IPS DF 19.7 (cell line): ENCODE measurements around the gene NSUN2.

Experiments used
- DNase-seq: peaks from one replicate; pipeline ENCODE4 v3.0.0-alpha.2; 2013; ENCODE audit warnings: low read depth, low spot score

Gene NSUN2

DNA sequence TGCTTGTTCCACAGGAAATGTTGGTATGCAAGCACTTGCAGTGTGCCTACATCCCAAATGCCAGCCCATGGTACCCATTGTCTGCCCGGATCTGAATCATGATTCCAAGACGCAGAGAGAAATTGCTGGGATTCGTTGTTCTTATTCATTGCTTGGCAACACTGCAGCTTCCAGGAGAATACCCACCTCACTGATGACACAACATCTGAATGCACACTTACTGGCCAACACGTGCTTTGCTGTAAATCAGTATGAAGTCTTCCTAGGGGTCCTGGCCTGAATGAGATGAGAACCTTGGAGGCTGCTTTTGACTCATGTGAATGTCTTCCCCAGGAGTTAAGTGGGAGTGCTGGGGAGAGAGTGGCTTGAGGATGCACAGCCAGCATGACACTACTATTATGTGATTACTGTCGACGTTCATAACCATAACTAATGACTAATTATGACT, 12.0 kb upstream of the NSUN2 start:
- DNase-seq = no peak

DNA sequence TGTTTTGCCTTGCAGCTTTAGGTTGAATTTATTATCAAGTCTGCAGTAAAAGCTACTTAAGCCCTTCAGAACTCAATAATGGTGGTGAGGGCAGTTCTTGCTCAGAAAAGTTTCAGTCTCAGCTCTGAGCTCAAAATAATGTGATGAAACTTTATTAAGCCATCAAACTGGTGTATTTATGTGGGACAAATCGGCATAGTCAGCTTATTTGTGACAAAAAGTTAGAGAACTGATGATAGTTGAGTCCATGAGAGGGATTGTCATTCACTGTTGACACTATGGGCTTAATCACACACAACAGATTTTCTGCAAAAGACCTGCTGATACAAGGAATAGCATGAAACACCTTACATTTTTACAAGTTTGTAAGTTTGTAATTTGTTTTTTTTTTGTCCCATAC, 9.8 kb upstream of the NSUN2 start:
- DNase-seq = no peak

DNA sequence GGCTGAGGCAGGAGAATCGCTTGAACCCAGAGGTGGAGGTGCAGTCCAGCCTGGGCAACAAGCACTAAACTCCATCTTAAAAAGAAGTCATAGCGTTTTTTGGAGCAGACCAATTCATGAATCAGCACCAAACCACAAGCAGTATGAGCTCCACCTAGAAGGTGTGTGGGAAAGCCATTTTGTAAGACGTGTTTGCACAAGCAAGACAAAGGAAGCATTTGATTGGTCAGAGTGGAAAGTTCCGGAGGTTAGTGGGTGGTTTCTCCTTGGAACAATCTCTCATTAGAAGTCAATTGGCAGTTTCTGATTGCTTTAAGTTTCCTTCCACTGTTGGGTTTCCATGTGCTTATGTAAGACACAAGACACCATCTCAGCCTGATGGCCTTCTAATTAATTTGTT, 5.4 kb upstream of the NSUN2 start:
- no peak for DNase-seq

DNA sequence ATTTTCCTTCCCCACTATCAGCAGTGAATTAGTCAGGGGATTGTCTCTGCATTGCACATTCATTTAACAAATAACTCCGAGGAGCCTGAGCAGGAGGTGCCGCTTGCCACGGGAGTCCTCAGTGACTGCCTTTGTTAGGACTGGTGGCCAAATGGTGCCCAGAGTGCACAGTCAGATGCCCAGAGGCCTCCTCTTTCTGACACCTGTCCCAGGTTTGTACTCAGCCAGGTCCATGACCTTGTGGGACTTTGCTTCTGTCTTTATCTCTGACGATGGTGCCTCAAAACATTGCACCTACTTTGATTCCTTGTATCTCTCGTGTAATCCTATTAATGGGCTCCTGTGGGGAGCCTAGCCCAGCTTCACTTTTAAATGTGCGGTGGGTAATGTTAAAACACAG, 4.7 kb upstream of the NSUN2 start:
- DNase-seq = no peak

DNA sequence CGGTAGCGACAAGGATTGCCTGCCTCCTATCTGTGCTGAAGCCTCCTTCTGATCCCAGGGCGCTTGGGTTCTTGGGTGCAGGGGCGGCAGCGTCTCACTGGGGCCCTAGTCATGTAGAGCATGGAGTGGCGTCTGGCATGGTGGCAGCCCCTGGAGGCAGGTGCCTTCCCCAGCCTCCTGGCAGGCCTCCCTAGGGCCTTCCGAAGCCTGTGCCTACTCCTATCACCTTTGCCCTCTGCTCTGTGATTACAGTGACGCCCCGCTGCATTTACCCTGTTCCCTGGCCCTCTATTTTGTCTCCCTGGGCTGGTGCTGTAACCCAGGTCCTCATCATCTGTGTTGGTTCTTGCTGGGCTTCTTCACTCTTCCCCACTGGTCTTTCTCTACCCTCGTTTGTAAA, 4.2 kb upstream of the NSUN2 start:
- DNase-seq = no peak

DNA sequence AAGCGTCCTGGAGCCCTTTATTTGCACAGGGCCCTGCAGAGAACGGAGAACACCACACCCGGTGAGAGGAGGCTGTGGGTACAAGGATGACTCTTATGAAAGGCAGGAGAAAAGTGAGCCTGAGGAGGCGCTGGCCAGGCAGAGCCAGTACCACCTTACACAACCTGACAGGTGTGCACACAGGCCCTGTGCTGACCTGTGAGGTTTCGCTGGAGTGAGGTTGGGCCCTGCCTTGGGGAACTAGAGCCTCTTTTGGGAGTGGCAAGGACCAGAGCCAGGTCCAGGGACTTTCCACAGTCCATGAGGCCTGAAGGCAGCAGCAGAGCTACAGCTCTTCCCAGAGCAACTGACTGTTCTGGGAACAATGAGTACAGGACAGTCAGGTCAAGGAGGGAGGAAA, 3.4 kb upstream of the NSUN2 start:
- DNase-seq = no peak

DNA sequence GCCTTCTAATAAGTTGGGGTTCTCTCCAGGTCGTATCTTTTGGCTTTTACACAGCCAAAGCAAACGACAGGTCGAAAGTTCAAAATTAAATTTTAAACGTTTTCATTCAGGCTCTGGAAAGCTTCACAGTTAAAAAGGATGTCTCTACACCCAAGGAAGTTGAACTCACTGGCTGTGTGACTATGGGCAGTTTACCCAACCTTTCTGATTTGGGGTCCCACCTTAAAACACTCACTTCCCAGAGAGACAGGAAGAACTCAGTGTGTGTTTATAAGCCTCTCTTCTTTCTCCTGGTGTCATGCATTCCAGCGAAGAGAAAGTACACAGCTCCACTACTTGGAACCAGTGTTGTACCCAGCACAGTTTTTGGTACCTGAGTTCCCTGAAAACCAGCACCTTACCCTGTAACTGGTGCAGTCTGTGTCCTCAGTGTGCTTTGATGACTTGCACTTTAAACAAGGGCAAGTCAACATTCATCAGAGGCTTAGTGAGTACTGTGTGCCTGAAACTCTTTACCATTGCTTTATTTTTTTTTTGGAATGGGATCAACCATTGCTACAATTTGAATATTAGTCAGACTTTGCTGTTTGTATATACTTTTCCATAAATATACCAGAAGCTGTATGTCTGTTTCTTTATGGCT, 2.1 kb upstream of the NSUN2 start:
- DNase-seq = no peak

DNA sequence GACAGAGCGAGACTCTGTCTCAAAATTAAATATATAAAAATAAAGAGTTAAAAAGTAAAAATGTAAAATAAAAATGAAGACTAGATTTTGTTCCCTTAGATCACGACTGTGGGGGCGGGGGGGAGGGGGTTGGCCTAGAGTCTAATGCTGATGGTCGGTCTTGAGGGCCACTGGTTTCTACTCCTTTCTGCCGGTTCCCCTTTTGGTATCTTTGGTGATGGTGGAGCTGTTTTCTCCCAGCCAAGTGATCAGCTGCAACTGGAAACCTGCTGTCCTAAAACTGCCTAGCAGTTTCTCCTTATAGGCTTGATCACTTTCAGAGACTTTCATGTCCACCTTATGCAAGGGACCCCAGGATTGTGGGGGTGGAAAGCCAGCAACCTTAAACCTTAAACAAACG, 1.5 kb upstream of the NSUN2 start:
- DNase-seq = no peak

DNA sequence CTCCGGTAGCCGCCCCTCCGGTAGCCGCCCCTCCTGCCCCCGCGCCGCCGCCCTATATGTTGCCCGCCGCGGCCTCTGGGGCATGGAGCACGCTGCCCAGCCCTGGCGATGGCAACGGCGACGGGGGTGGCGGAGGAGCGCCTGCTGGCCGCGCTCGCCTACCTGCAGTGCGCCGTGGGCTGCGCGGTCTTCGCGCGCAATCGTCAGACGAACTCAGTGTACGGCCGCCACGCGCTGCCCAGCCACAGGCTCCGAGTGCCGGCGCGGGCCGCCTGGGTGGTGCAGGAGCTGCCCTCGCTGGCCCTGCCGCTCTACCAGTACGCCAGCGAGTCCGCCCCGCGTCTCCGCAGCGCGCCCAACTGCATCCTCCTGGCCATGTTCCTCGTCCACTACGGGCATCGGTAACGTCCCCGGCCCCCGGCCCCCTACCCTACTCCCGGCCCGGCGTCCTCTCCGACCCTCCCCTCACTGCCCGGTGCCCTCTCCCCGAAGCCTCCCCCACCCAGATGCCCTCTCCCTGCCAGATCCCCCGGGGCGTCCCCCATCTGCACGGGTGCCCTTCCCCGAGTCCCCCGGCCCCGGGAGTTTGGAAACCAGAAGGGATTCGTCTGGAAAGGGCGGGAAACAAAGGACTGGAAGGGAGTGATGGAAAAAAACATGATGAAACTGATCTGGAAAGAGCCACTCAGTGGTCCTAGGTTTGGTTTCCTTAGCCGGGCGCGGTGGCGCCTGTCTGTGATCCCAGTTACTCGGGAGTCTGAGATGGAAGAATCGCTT, 813 bp upstream of the NSUN2 start:
- DNase-seq = no peak

DNA sequence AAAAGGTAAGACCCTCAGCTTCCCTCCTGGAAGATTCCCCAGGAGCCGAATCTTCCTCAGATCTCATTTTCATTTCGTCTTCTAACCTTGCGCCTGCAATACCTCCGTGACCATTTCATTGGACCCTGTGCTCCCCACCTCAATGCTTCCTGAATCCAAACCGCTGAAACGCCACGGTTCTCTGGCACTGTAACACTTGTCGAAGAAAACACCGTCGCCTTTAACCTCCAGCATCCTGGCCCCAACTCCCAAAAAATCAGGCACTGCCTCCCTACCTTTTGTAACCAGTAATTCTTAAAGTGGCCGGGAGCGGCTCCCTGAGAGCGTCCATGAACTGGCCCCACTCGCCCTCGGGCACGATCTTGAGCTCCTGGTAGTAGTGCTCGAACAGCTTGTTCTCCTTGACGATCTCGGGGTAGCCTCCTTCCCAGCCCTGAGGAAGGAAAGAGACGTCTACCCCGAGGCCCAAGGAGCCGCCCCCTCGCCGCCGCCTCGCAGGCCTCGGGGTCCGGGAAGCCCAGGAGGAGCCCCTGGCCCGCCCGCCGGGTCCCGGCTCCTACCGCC, 438 bp downstream of the NSUN2 start:
- DNase-seq = no peak

DNA sequence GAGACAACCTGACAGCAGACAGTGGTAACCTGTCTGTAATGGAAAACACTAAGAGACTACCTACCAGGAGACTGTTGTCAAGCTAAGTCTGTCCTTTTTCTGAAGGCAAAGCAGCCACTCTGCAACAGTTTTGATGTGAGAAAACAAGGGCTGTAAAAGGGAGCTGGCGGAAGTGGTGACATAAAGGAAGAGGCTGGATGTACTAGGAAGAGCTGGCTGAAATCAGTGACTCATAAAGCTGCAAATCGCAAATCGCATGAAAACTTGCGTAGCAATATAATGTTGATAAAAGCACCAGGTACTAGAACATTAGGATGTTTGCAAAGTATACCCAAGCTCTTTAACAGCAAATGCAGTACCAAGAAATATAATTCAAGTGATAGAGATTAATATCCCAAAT, 1.4 kb downstream of the NSUN2 start:
- no peak for DNase-seq

DNA sequence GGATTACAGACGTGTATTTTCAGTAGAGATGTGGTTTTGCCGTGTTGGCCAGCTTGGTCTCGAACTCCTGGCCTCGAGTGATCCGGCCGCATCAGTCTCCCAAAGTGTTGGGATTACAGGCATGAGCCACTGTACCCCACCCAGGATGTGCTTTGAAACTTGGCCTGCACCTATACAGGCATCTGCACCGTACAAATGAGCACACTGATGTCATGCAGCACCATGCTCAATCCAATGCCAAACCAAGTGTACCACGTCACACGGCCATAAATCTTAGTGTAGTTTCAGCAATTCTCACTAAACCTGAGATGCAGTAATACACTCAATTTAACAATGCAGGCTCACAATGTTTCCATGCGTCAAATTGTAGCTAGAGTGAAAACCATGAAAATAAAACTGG, 6.3 kb downstream of the NSUN2 start:
- no peak for DNase-seq

DNA sequence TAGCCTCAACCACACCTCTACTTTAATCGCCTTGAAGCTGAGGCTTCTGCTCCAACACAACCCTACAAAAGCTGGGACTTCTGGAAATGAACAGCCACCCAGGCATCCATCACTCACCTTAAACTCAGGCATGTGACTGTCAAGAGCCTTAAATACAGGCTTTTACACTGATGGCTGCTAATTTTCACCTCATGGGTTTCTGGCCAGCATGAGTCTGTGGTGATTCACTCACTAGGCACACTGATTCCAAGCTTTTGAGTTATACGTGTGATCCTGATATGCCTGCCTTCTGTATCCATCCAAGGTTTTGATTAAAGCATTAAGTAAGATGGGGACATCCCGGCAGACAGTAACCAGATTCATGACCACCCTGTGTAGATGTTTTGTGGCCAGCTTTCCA, 8.9 kb downstream of the NSUN2 start:
- DNase-seq = no peak

DNA sequence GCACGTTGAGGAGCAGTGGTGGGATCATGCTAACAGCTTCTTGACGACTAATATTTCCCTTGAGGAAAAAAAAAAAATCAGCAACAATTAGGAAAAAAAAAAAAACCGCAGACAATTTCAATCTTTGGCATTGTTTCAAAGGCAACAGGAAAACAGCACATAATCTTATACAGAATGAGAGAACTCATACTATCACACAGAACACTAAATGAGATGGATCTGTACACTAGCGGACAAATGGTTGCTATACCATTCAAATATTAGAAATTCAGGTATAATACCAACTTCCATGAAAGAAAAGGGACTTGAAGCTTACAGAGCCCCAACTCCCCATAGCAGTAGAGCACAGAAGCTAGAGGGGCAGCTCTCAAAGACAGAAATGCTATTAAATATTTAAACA, 9.6 kb downstream of the NSUN2 start:
- DNase-seq = no peak

DNA sequence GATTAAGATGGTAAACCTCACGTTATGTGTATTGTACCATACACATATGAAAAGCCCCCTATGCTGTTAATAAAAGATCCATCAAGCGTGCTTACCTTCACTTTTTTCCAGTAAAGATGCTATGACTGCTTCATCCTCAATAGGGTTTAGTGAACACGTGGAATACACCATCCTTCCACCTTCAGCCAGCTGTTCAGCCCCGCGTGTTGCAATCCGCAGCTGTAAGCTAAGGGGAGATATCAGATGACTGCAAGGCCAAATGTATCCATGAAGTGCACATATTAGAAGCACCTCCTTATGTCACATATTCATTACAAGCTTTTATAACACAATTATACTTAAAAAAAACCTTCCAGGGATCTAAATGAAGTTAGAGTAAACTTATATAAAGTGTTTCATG, 16.2 kb downstream of the NSUN2 start:
- no peak for DNase-seq

DNA sequence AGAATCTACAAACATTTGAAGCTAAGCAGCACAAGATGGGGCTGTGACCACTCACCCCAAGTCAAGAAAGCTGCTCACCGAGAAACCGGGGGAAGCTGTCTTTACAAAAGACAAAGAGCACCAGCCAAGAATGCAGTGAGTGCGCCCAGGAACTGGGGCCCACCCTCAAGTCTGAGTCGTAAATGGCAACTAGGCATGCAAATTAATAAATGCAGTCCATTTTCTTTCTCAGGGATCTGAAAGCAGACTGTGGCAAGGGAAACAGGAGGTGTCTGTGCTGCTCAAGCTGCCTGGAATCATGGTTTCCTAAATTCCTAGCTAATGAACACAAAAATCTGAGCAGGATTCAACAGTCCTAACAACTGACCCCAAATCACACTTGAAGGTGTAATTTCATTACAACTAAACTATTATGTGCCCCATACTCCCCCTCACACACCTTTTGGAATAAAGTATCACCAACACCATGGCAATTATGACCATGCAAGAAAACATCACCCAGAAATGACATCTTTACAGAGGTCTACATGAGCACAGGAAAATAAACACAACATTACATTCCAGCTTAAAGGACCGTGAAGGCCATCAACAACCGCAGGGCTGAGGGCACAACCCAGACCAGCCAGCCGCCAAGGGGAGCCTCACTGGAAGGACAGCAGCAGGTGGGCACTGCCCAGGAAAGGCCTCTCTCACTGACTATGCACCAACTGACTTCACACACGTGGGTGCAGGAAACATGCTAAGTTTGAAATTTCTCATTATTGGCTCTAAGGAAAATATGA, 17.6 kb downstream of the NSUN2 start:
- no peak for DNase-seq

DNA sequence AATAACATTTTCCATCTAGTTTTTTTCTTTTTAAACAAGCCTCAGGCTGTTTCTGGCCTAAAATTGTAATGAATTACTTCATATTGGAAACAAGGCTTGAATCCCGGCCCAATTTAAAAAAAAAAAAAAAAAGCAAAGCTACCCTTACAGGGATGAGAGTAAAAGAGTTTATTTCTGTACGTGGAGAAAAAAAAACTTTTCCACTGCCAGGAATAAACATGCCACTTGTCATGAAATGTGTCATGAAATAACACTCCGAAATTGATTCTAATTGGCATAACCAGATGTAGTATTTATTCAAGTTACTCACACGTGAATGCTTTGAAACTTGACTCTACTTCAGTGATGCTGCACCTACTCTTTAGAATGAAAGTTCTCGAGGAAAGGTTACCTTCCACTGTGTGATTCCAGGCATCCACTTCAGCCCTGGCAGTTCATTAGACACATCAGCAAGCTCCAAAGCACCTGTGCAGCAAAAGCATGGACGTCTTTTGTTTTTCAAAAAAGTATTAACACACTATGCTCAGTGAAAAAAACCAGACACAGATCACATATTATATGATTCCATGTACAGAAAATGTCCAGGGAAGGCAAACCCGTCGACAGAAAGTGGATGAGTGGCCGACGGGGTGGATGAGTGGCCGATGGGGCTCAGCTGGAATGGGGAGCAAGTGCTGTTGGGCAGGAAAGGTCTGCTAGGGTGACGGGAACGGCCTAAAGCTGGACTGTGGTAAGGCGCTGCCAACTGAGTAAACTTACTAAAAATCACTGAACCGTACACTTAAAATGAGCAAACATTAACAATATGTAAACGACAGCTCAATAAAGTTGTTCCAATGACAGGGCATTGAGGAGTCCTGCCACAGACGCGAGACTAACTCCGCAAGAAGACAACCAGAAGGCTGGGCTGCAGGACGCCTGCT, 21.2 kb downstream of the NSUN2 start:
- DNase-seq = no peak

DNA sequence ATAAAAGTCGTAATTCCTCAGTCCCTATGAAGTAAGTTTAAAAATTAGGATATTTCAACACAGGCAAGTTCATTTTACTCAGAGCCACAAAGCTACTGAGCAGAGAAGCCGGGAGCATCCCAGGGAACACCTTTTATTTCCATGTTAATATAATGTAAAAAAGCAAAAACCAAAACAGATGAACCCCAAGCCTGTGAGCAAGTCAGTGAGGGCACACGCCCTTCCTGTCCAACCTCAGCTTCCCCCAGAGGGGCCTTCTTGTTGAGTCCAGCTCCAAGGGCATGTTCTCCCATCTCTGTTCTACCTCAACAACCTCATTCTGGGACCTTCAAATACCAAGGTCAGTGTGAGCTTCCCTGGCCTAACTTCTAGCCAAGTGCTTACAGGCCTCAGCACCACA, 24.8 kb downstream of the NSUN2 start:
- DNase-seq = no peak

DNA sequence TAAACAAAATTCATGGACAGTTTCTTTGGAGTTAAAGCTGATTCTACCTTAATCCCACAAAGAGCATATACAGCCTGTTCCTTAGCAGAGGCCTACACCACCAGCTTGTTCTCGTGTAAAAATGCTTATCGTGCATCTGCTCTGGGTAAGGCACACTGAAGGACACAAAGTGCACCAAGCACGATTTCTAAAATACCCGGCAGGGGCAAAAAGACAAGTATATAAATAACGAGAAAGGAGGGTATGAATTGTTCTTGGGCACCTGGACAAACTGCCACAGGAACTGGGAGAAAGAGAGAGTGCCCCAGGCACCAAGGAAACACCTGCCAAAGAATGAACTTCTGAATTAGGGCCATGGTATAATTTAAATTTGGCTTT, 25.3 kb downstream of the NSUN2 start:
- DNase-seq = no peak

DNA sequence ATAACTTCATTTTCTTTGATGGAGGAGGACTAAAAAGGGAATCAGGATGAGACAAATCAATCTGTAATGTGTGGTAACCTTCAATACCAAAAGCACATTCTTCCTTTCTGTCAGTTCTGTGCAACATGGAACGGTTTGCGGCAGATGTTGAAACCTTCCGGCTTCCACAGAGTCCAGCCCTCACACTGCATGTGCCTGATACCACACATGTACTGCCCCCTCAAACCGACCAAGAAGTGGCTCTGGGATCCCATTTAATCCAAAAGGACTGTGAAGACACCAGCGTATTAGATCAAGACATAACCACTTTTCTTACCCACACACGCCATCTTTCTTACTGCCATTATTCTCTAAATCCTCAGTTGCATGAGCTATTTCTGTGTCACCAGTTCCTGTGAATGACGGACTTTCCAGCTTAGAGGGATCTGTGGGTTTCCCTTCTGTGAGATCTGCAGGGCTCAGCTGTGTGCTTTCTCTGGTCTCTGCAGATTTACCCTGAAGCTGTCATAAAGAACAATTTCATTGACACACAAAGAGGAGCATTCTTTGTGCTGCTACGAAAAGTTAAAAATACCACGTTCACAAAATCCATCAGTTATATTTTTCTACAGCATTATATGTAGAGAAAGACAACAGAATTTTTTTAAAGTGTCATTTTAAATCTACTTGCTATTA, 25.8 kb downstream of the NSUN2 start:
- no peak for DNase-seq

DNA sequence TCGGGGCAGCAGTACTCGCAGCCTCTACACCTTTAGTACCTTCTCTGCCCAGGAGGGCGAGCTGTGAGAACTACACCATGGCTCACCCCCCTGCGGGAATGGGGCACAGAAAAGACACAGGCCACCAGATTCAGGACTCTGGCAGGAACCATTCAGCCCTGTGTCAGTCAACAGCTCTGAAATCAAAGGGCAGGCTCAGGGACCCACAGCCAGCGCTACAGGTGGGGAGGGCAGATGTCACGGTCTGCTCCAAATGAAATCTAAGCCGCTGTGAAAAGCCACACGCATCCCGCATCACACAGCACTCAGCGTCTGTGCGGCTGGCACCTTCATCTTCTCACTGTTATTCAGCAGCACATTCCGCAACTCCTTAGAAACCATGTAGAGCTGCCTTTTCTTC, 27.9 kb downstream of the NSUN2 start:
- no peak for DNase-seq
